Psoas muscle (tissue), 8 donors: Measurements from ENCODE around the gene MDM2. TPM values are rescaled to one million over a fixed set of nuclear protein-coding genes. Genes with fewer than 3 reads are reported as not detected.
A peak's percentile ranks its signal among the peaks of the same experiment; 100 is the strongest.
"Not testable (repeated sequence)": the region's sequence is repeated elsewhere in the genome, so short reads cannot be mapped to it uniquely, and the experiment has no call there.

ENCODE experiments used
- ATAC-seq, 4 donors: fragments of 200-7000 bp; cut with Tn5 transposase; one replicate each; pipeline ENCODE4 v1.9.1; 2020; ENCODE audit warnings: moderate library complexity in 3 of 4, mild to moderate bottlenecking in 2 of 4
- DNase-seq, 2 donors: peaks; one replicate each; pipeline ENCODE4 v3.0.0-alpha.2; 2020
- H3K27ac ChIP-seq: fragments of 200-600 bp; one replicate; pipeline ENCODE4 v1.8.0; 2022
- H3K27me3 ChIP-seq, 3 donors: fragments of 200-600 bp in 1 of 3; one replicate each; pipeline versions ENCODE4 v1.6.1 to v1.8.0; 2013 to 2022; ENCODE audit warnings: low read length in 2 of 3, mild to moderate bottlenecking in 2 of 3, moderate library complexity in 1 of 3; ENCODE audit not compliant: insufficient read depth in 3 of 3
- H3K36me3 ChIP-seq, 2 donors: fragments of 200-600 bp in 1 of 2; one replicate each; pipeline versions ENCODE4 v1.6.1 to v1.8.0; 2013 to 2022; ENCODE audit warnings: low read depth in 1 of 2, mild to moderate bottlenecking in 1 of 2, moderate library complexity in 1 of 2; ENCODE audit not compliant: insufficient read depth in 1 of 2
- H3K4me1 ChIP-seq: fragments of 200-600 bp; one replicate; pipeline ENCODE4 v1.8.0; 2022
- H3K4me3 ChIP-seq: fragments of 200-600 bp; one replicate; pipeline ENCODE4 v1.8.0; 2022; ENCODE audit warnings: mild to moderate bottlenecking
- H3K9me3 ChIP-seq: fragments of 200-600 bp; one replicate; pipeline ENCODE4 v1.8.0; 2022
- WGBS, 3 donors: extraction: QIAGEN DNeasy Blood & Tissue Kit; methylation state at CpG; one replicate each; pipeline versions ENCODE4 v1.1.6 to v1.1.7; 2013; 5-methylcytosine and 5-hydroxymethylcytosine counted together
- intact Hi-C, 2 donors: fragments of 100-400 bp; cut with DNase I; formaldehyde crosslinking; loops; one replicate each; pipeline versions ENCODE4 v1.11.0 to v1.14.2; 2022
- polyA plus RNA-seq, 3 donors: library from polyadenylated mRNA; stranded (reverse); fragments of 200-250 nt; gene quantifications; one replicate each; pipeline ENCODE4 v1.2.3, GENCODE V29; 2013
- total RNA-seq, 4 donors: library from RNA; stranded (reverse); fragmentation: NEBNext Ultra II Directional in 2 of 4; extraction: Animal tissue kit (Norgen Biotek cat#: 25700) in 2 of 4; gene quantifications; one replicate each; pipeline versions ENCODE4 v1.2.1 to v1.2.4, GENCODE V29; 2021 to 2023
- TF ChIP-seq, protein P1 (sequence below): fragments of 200-600 bp; IDR thresholded peaks from one replicate; pipeline ENCODE4 v1.8.0; 2022; ENCODE audit warnings: antibody characterized with exemption
- donor health status: healthy with polysubstance abuse.
- donor health status: DM: no; HTN: no; CAD: no; lungs with moderate emphysema.
- donor health status: Bipolar disorder and iron deficiency.
- donor health status: healthy.
- donor health status: DM: yes; HTN: yes; CAD: no.
- donor health status: DM: no; HTN: no; CAD: no.
- donor health status: DM: no; HTN: no; CAD: no.
- donor health status: DM: yes; HTN: yes; CAD: no.

The MDM2 gene
- total and polyA plus RNA-seq, 7 donors, result 25.0 to 455 (median 51.8) TPM

DNA sequence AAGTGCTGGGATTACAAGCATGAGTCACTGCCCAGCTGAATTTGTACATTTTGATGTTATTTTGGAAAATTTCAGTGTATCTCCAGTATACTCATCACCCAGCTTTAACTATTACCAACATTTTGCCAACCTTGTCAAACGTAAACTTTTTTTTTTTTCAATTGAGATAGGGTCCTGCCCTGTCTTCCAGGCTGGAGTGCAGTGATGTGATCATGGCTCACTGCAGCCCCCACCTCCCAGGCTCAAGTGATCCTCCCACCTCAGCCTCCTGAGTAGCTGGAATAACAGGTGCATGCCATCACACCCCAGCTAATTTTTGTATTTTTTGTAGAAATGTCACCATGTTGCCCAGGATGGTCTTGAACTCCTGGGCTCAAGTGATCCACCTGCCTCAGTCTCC is 29.2 kb downstream of the MDM2 start:
- TF ChIP-seq, protein P1, sequence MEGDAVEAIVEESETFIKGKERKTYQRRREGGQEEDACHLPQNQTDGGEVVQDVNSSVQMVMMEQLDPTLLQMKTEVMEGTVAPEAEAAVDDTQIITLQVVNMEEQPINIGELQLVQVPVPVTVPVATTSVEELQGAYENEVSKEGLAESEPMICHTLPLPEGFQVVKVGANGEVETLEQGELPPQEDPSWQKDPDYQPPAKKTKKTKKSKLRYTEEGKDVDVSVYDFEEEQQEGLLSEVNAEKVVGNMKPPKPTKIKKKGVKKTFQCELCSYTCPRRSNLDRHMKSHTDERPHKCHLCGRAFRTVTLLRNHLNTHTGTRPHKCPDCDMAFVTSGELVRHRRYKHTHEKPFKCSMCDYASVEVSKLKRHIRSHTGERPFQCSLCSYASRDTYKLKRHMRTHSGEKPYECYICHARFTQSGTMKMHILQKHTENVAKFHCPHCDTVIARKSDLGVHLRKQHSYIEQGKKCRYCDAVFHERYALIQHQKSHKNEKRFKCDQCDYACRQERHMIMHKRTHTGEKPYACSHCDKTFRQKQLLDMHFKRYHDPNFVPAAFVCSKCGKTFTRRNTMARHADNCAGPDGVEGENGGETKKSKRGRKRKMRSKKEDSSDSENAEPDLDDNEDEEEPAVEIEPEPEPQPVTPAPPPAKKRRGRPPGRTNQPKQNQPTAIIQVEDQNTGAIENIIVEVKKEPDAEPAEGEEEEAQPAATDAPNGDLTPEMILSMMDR, result no peak

DNA sequence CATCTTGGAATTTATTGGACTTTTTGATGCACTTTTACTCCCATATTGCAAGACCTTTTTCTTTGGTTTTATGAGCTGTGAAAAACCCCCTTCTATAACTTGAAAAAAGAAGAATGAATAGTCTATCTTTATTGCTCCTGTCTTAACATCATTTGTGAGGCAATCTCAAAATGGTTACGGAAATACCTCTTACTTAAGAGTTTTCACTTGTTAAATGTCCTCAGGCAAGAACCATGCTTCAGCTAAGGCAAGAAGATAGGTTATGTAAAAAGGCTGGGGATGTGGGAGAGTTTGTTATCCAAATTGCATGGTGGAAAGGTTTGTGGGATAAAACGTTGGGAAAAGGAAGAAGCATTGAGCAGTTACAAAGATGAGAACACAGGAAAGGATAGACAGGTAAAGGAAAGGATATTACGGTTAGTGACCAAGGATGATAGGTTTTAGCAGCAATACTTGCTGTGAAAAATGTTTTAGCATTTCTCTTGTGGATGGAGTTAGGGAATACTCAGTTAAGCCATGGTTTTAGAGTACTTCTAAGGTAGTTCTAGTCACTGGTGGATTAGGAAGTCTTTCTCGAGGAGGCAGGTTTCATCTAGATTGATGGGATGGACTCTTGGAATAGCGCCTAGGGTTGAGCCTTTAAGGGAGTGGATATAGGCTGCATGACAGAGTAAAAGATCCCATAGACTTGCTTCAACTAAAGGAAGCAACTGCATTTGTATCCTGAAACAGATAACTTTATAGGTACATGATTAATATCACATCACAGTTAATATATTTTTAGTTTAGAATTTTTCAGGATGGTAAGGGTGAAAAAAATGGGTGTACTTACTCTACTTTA is 30.3 kb downstream of the MDM2 start:
- Histone ChIP-seq H3K36me3 (peaks cover 3 to 100% of the 10 kb centered on the region in 2 donors), H3K27me3 (no peaks in the 10 kb centered on the region), H3K4me3 (no peak overlapping the region), H3K9me3 (no peaks in the 10 kb centered on the region), H3K27ac (no peak overlapping the region), H3K4me1 (peaks cover 14% of the 10 kb centered on the region)
- TF ChIP-seq, protein P1, result no peak
- WGBS, 3 donors, result 84 to 88% (median 87%) methylated on average over 5 of the region's 5 CpGs
- no peak for DNase-seq
- no peak for ATAC-seq
- intact Hi-C loops, result loop anchor here in 1 of 2 donors (10.0 kb wide), 1 partner anchor 407 kb away; no protein-coding TSS in a partner anchor

More for the DNA sequence above, 29.2 kb downstream of the MDM2 start:
- Histone ChIP-seq H3K4me3 (no peak overlapping the region), H3K9me3 (no peaks in the 10 kb centered on the region), H3K36me3 (peaks cover 3 to 97% of the 10 kb centered on the region in 2 donors), H3K27ac (no peak overlapping the region), H3K4me1 (peaks cover 14% of the 10 kb centered on the region), H3K27me3 (no peaks in the 10 kb centered on the region)
- WGBS, 3 donors, result 83 to 93% (median 90%) methylated on average over 1 of the region's 1 CpG
- intact Hi-C loops, result loop anchor here in 1 of 2 donors (10.0 kb wide), 1 partner anchor 408 kb away; no protein-coding TSS in a partner anchor
- no peak for ATAC-seq
- DNase-seq, result no peak

DNA sequence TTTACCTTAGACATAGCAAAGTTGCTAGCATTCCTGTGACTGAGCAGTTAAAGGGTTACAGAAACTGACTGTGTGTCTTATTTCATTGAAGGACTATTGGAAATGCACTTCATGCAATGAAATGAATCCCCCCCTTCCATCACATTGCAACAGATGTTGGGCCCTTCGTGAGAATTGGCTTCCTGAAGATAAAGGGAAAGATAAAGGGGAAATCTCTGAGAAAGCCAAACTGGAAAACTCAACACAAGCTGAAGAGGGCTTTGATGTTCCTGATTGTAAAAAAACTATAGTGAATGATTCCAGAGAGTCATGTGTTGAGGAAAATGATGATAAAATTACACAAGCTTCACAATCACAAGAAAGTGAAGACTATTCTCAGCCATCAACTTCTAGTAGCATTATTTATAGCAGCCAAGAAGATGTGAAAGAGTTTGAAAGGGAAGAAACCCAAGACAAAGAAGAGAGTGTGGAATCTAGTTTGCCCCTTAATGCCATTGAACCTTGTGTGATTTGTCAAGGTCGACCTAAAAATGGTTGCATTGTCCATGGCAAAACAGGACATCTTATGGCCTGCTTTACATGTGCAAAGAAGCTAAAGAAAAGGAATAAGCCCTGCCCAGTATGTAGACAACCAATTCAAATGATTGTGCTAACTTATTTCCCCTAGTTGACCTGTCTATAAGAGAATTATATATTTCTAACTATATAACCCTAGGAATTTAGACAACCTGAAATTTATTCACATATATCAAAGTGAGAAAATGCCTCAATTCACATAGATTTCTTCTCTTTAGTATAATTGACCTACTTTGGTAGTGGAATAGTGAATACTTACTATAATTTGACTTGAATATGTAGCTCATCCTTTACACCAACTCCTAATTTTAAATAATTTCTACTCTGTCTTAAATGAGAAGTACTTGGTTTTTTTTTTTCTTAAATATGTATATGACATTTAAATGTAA is 31.5 kb downstream of the MDM2 start:
- TF ChIP-seq, protein P1, result no peak
- H3K4me3 ChIP-seq, result no peak overlapping the region
- no peaks in the 10 kb centered on the region for H3K27me3 ChIP-seq
- H3K36me3 ChIP-seq, result peaks cover 5 to 100% of the 10 kb centered on the region in 2 donors
- no peaks in the 10 kb centered on the region for H3K9me3 ChIP-seq
- DNase-seq (no peak), ATAC-seq (no peak)
- intact Hi-C loops, result loop anchor here in 1 of 2 donors (10.0 kb wide), 1 partner anchor 405 kb away; no protein-coding TSS in a partner anchor
- peak overlapping the region; percentile 44 for H3K27ac ChIP-seq
- 50 to 58% (median 53%) methylated on average over 2 of the region's 2 CpGs for WGBS, 3 donors
- H3K4me1 ChIP-seq, result peaks cover 14% of the 10 kb centered on the region

DNA sequence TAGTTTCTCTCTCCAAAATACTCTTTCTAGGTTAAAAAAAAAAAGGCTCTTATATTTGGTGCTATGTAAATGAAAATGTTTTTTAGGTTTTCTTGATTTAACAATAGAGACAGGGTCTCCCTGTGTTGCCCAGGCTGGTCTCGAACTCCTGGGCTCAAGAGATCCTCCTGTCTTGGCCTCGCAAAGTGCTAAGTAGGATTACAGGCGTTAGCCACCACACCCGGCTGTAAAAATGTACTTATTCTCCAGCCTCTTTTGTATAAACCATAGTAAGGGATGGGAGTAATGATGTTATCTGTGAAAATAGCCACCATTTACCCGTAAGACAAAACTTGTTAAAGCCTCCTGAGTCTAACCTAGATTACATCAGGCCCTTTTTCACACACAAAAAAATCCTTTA is 33.2 kb downstream of the MDM2 start:
- DNase-seq, intact Hi-C loops, H3K27me3 ChIP-seq, H3K9me3 ChIP-seq, H3K4me1 ChIP-seq, H3K27ac ChIP-seq, ATAC-seq, H3K4me3 ChIP-seq: not testable (repeated sequence)
- WGBS, 3 donors, result 93 to 95% (median 94%) methylated on average over 5 of the region's 5 CpGs
- peaks cover 5 to 95% of the 10 kb centered on the region in 2 donors for H3K36me3 ChIP-seq
